GM12872 (cell line): ENCODE results near the gene IQCE.

Experiments
- CTCF ChIP-seq: IDR thresholded peaks from 3 replicates; pipeline ENCODE4 v1.5.1; 2011; ENCODE audit warnings: low read depth, mild to moderate bottlenecking, low read length, moderate library complexity; ENCODE audit not compliant: insufficient read depth

IQCE gene

DNA sequence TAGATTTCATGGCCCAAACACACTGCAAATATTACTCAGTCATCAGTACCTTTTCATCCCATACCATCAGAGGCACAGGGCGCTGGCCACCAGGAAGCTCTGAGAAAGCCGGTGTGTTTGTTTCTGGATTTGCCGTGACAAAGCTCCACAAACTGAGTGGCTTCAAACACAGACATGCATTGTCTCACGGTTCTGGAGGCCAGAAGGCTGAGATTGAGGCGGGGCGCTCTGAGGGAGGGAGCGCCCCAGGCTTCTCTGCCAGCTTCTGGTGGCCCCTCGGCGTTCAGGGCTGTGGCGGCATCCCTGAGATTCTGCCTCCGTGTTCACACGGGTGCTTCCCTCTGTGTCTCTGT, 69.3 kb downstream of the IQCE start:
- TF ChIP-seq CTCF: no peak

DNA sequence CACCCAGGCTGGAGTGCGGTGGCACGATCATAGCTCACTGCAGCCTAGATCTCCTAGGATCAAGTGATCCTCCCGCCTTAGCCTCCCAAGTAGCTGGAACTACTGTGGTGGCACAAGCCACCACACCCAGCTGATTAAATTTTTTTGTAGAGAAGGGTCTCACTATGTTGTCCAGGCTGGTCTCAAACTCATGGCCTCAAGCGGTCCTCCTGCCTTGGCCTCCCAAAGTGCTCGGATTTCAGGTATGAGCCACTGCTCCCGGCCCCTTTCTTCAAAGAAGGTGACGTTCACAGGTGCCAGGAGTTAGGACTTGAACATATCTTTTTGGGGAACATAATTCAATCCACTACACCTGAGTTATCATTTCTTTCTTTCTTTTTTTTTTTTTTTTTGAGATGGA, 70.1 kb downstream of the IQCE start:
- no peak for TF ChIP-seq CTCF

DNA sequence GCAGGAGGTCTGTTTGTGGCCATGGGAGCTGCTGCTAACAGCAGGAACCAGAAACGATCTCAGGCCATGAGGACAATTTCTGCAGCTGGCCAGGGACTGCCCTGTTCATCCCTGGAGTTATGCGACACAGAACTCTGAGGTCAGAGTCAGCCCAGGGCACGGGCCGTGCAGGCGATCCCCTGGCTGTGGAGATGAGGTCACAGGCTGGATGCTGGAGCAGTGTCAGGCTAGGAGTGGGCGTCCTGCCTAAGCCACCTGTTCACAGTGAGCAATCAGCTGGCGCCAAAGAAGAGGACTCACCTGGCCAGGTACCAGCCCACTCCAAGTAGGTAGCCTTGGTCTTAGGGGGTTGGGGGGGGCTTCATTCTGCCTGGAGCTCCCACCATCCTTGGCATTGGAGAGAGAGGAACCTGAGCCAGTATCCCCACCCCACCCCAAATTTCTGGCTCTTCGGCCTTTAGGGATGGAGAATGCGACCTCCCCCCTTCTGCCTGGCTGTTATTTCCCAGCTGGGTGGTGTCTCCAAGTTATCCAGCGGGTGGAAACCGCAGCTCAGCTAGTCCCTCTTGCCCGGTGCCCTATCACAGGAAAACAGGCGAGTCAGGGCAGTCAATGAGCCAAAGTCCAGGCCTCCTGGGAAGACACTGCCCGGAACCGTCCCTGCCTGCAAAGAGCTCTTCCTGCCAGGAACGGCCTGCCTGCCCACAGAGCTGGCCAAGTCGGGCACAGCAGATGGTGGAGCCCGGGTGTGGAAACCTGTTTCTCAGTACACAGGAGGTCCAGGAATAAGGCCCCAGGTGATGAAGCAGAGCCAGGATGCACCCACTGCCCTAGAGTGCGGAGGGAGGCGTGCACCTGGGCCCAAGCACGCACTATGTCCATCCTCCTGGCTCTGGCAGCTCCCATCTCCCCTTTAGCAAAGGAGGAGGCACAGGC, 71.2 kb downstream of the IQCE start:
- no peak for TF ChIP-seq CTCF

DNA sequence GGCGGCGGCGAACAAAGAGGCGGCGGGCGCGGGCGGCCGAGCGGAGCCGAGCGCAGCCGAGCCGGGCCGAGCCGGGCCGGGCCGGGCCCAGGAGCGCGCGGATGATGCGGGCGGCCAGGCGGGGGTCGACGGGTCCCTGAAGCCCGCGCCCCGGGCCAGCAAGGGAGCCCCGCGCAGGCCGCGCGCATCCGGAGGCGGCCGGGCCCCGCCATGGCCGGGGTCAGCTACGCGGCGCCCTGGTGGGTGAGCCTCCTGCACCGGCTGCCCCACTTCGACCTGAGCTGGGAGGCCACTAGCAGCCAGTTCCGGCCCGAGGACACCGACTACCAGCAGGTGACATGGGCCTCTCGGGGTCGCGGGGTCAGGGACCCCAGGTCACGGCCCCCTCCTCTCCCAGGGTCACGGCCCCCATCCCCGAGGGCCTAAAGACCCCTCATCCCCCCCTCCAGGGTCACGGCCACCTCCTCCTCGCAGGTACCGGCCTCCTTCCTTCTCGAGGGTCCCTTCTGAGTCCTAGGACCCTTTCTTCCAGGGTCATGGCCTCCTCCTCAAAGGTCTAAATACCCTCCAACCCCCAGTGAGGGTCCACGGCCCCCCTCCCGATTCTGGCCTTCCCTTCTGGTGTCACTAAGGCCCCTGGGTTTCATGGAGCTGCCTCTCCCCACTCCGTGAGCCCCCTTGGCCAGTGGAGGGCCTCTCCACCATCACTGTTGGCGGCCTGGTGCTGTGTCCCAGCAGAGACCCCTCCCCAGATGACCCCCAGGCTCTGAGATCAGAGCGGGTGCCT, 73.4 kb downstream of the IQCE start, which contains the start of gene TTYH3:
Gene TTYH3, plus strand, starts transcription at position 41 of the 787 bp plus-strand sequence. Its CDS starts 170 bp downstream, at position 211.
- no peak for TF ChIP-seq CTCF

DNA sequence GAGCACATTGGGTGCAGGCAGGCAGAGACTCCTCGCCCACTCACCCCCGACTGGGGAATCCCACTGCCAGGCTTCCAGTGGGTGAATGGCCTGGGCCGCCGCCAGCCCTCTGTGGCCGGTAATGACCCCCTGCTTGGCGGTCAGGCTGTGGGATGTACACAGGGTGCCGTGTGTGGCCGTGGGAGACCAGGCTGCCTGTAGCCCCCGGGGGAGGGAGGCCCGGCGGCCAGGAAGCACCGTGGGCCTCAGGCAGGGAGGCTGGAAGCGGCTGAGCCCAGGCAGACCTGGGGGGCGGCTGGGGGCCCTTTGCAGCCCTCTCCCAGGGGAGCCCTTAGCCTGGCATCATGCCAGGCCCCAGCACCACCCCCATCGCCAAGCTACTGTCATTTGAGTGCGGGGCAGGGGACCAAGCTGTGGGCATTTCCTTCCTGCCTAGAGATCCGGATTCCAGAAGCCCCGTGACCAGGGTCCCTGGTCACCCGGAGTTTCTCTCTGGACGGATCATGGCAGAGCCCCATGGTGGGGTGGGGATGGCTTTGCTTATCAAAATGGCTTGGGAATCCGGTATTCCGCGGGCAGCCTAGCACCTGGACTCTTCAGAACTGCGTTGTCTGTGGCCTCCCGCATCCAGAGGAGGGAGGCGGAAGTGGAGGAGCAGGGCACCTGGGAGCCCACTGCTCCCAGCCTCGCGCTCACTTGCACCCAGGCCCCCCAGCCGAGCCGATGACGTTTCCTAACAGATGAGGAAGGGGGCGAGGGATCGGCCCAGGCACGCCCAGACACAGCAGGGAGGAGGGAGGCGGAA, 74.2 kb downstream of the IQCE start:
- no peak for TF ChIP-seq CTCF

DNA sequence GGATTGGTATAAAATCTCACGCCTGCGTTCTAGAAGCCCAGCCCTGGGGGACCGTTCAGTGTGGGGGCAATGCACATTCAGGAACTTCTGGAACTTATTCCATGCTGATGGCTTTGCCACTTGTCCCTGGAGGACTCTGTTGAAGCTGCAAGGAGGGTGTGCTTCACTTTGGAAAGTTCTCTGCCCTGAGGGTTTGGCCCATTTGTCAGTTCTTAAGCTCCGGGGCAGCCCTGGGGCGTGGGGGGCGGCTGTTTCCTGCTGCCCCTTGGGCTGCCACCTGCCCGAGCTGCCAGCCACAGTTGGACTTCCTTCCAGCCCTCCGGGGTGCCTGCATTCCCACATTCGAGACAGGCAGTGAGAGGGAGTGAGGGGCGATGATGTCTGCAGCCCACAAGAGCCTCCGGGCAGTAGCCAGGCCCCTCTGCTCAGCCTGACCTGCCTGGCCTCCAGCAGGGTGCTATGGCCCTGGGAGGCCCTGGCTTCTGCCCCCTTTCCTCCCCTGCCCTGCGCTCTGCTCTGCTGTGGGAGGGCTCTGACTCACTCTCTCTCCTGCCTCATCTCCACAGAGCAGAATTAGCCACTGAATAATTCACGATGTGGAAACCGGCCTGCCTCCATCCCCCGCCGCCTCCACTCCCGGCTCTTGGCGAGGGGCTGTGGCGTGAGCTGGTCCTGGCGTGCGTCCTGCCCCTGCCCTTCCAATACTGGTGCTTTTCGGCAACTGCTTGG, 74.9 kb downstream of the IQCE start:
- TF ChIP-seq CTCF: no peak
